GM13977 (cell line): ENCODE measurements around the gene PSMD2.
"Not testable (repeated sequence)": the region's sequence is repeated elsewhere in the genome, so short reads cannot be mapped to it uniquely, and the experiment has no call there.

Experiments
- DNase-seq: peaks from one replicate; pipeline ENCODE4 v3.0.0; 2012; ENCODE audit warnings: low spot score
- CTCF ChIP-seq: IDR thresholded peaks from 2 replicates; pipeline ENCODE4 v1.5.1; 2012; ENCODE audit warnings: mild to moderate bottlenecking, control low read depth; ENCODE audit not compliant: insufficient read depth; ENCODE audit errors: extremely low read depth, missing control alignments
- in situ Hi-C: fragments of 300-500 bp; cut with MboI; formaldehyde crosslinking; loops from one replicate; pipeline ENCODE4 v1.12.0; 2022; ENCODE audit warnings: low sequenced_read_pairs, low pct_unique_long_range_greater_than_20kb, mixed read lengths, inconsistent platforms; ENCODE audit not compliant: unreplicated experiment

Gene PSMD2

GRCh38 chr3:184262764-184263179, 36.3 kb upstream of the PSMD2 start:
- in situ Hi-C loops: no loop called here

DNA sequence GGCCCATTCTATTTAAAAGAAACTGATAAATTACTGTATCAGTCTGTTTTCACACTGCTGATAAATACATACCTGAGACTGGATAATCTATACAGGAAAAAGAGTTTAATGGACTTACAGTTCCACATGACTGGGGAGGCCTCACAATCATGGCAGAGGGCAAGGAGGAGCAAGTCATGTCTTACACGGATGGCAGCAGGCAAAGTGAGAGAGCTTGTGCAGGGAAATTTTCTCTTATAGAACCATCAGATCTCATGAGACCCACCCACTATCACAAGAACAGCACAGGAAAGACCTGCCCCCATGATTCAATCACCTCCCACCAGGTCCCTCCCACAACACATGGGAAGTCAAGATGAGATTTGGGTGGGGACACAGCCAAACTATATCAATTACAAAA, 31.8 kb upstream of the PSMD2 start:
- in situ Hi-C loops, DNase-seq: not testable (repeated sequence)

More at GRCh38 chr3:184262764-184263179, 36.3 kb upstream of the PSMD2 start:
- no peak for TF ChIP-seq CTCF
- DNase-seq: no peak

- no peak for DNase-seq
- TF ChIP-seq CTCF: no peak
- in situ Hi-C loops: no loop called here
Observed at GRCh38 chr3:184272269-184272668, 26.8 kb upstream of the PSMD2 start.

GRCh38 chr3:184275381-184275701, 23.7 kb upstream of the PSMD2 start:
- no peak for DNase-seq
- in situ Hi-C loops: no loop called here
- no peak for TF ChIP-seq CTCF

DNA sequence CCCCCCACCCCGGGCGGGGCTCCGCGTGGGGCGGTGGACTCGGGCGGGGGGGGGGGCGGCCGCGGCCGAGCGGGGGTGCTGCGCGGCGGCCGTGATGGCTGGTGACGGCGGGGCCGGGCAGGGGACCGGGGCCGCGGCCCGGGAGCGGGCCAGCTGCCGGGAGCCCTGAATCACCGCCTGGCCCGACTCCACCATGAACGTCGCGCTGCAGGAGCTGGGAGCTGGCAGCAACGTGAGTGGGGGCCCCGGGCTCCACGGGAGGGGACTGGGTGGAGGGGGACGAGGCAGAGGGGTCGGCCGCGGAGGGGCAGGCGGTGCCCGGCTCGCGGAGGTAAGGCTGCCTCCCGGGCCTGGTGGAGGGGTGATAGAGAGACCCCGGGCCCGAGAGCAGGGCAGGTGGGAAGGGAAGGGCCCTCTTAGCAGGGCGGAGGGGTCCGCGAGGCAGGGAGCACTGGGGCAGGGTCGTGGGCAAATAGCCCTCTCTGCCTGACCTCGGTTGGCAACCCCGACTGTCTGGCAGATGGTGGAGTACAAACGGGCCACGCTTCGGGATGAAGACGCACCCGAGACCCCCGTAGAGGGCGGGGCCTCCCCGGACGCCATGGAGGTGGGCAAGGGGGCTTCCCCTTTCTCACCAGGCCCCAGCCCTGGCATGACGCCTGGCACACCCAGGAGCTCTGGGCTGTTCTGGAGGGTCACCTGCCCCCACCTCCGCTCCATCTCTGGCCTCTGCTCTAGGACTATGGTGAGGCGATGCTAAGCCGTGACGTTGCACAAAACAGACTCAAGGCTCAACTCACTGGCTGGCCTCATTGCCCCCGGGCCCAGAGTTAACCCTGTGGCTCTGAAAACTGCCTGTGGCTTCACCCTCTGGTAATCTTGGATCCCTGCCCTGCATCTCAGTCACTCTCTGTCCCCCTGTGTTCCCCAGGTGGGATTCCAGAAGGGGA, 22.8 kb upstream of the PSMD2 start, which contains the start of gene ECE2:
Gene ECE2 (plus strand): TSS at position 62 of the 950 bp plus-strand sequence. CDS start 132 bp downstream, at position 194.
- DNase-seq: no peak
- in situ Hi-C loops: no loop called here
- no peak for TF ChIP-seq CTCF

- in situ Hi-C loops: no loop called here
- no peak for TF ChIP-seq CTCF
- DNase-seq: no peak
Observed at GRCh38 chr3:184277366-184277765, 21.7 kb upstream of the PSMD2 start.

GRCh38 chr3:184282941-184283340, 16.1 kb upstream of the PSMD2 start:
- in situ Hi-C loops: no loop called here
- DNase-seq: no peak
- TF ChIP-seq CTCF: no peak
